ENCODE measurements around the gene CD22.

Gene CD22

DNA sequence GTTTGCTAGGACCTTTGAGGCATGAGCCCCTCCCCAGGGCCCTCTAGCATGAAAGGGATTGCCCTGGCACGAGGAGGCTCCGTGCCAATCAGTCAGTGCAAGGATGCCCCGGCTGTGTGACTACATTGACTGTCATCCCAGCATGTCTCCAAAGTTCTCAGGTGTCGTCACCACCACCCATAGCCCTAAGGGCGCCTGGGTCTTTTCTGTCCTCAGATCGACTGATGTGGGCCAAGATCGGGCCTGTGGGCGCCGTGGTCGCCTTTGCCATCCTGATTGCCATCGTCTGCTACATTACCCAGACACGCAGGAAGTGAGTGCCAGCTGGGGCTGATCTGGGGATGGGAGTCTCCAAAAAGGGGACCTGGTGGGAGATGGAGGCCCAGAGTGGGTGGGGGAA is 18.7 kb upstream of the CD22 start:
- H3K4me3 ChIP-seq (ENCODE audit: low read length, poor library complexity, severe bottlenecking): no peak overlapping the region
- TF ChIP-seq, protein P1, sequence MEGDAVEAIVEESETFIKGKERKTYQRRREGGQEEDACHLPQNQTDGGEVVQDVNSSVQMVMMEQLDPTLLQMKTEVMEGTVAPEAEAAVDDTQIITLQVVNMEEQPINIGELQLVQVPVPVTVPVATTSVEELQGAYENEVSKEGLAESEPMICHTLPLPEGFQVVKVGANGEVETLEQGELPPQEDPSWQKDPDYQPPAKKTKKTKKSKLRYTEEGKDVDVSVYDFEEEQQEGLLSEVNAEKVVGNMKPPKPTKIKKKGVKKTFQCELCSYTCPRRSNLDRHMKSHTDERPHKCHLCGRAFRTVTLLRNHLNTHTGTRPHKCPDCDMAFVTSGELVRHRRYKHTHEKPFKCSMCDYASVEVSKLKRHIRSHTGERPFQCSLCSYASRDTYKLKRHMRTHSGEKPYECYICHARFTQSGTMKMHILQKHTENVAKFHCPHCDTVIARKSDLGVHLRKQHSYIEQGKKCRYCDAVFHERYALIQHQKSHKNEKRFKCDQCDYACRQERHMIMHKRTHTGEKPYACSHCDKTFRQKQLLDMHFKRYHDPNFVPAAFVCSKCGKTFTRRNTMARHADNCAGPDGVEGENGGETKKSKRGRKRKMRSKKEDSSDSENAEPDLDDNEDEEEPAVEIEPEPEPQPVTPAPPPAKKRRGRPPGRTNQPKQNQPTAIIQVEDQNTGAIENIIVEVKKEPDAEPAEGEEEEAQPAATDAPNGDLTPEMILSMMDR (conservative IDR thresholded peaks at IDR 0.05; ENCODE audit: low read length): no peak
- no peaks in the 10 kb centered on the region for H3K36me3 ChIP-seq (ENCODE audit: insufficient read depth, low read length)
- H3F3A ChIP-seq (ENCODE audit: low read depth): no peaks in the 10 kb centered on the region
- H3K4me1 ChIP-seq (ENCODE audit: insufficient read depth, low read length, poor library complexity, severe bottlenecking): peaks cover 29% of the 10 kb centered on the region
- H3K9me2 ChIP-seq (replicated peaks; ENCODE audit: low read depth, low read length): no peaks in the 10 kb centered on the region
- H3K4me2 ChIP-seq (ENCODE audit: low read depth, low read length, poor library complexity, severe bottlenecking): no peak overlapping the region
- H3K9ac ChIP-seq (ENCODE audit: low read depth, low read length, poor library complexity, severe bottlenecking): no peak overlapping the region
- H4K20me1 ChIP-seq (ENCODE audit: insufficient read depth, low read length, poor library complexity, severe bottlenecking): no peaks in the 10 kb centered on the region
- H2AFZ ChIP-seq (ENCODE audit: low read length): no peak overlapping the region
- no peaks in the 10 kb centered on the region for H3K9me3 ChIP-seq (ENCODE audit: insufficient read depth, low read depth, low read length)
- no peaks in the 10 kb centered on the region for H3K79me2 ChIP-seq (ENCODE audit: insufficient read depth, low read length)
- no peaks in the 10 kb centered on the region for H3K27me3 ChIP-seq (ENCODE audit: insufficient read depth, low read length, poor library complexity, severe bottlenecking)

DNA sequence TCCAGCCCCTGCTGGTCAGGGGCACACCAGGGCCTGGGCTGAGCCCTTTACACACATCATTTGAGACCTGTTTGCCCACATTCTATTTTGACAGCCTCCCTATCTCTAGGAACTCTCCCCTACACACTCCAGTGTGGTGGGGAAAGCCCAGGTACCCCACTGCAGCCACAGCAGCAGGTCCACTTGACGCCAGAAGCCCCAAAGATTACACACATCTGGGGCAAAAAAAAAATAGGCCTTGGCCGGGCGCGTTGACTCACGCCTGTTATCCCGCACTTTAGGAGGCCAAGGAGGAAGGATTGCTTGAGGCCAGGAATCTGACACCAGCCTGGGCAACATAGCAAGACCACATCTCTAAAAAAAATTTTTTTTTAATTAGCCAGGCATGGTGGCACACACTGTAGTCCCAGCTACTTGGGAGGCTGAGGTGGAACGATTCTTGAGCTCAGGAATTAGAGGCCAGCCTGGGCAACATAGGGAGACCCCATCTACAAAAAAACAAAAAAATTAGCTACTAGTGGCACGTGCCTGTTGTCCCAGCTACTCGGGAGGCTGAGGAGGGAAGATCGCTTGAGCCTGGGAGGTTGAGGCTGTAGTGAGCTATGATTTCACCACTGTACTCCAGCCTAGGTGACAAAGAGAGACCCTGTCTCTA is 18.0 kb upstream of the CD22 start:
- H3K4me1 ChIP-seq (ENCODE audit: insufficient read depth, low read length, poor library complexity, severe bottlenecking): peaks cover 29% of the 10 kb centered on the region
- no peaks in the 10 kb centered on the region for H3F3A ChIP-seq (ENCODE audit: low read depth)

DNA sequence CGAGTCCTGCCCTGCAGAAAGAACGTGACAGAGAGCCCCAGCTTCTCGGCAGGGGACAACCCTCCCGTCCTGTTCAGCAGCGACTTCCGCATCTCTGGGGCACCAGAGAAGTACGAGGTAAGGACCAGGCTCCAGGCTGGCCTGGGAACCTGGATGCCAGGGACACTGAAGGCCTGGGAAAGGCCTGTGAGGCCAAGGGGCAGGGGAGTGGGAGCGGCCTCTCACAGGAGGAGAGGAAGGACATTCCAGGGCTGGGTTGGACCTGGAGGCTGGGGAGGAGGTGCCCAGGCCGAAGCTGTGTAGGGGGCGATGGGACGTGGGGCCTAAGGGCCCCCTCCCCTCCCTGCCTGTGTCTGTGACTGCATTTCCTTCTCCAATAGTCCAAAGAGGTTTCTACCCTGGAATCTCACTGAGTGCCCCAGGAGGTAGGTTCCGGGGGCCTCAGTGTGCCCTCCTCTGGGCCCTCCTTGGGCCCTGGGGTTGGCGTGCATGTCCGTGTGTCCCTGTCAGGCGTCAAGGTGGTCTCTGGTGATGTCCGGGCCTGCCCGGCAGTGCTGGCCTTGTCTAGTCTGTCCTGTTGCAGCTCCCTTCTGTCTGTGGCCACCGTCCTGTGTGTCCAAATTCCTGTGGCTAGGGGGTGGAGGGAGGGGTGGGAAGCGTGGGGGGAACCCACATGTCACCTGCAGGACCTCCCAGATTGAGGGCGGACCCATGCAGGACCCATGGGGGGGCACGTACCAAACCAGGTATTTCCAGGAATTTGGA is 16.9 kb upstream of the CD22 start:
- H4K20me1 ChIP-seq (ENCODE audit: insufficient read depth, low read length, poor library complexity, severe bottlenecking): no peaks in the 10 kb centered on the region
- H3F3A ChIP-seq (ENCODE audit: low read depth): no peaks in the 10 kb centered on the region
- H3K79me2 ChIP-seq (ENCODE audit: insufficient read depth, low read length): no peaks in the 10 kb centered on the region
- H3K9me2 ChIP-seq (replicated peaks; ENCODE audit: low read depth, low read length): no peaks in the 10 kb centered on the region
- H3K9ac ChIP-seq (ENCODE audit: low read depth, low read length, poor library complexity, severe bottlenecking): no peak overlapping the region
- no peak overlapping the region for H3K4me3 ChIP-seq (ENCODE audit: low read length, poor library complexity, severe bottlenecking)
- H3K27me3 ChIP-seq (ENCODE audit: insufficient read depth, low read length, poor library complexity, severe bottlenecking): no peaks in the 10 kb centered on the region
- H3K4me2 ChIP-seq (ENCODE audit: low read depth, low read length, poor library complexity, severe bottlenecking): no peak overlapping the region
- TF ChIP-seq, protein P1 (conservative IDR thresholded peaks at IDR 0.05; ENCODE audit: low read length): no peak
- no peak for TF ChIP-seq EZH2phosphoT487 (IDR thresholded peaks at IDR 0.05; ENCODE audit: borderline replicate concordance)
- H3K36me3 ChIP-seq (ENCODE audit: insufficient read depth, low read length): no peaks in the 10 kb centered on the region
- H3K9me3 ChIP-seq (ENCODE audit: insufficient read depth, low read depth, low read length): no peaks in the 10 kb centered on the region
- peaks cover 29% of the 10 kb centered on the region for H3K4me1 ChIP-seq (ENCODE audit: insufficient read depth, low read length, poor library complexity, severe bottlenecking)
- no peak overlapping the region for H2AFZ ChIP-seq (ENCODE audit: low read length)

More for the DNA sequence above, 18.0 kb upstream of the CD22 start:
- TF ChIP-seq EZH2phosphoT487 (IDR thresholded peaks at IDR 0.05; ENCODE audit: borderline replicate concordance): no peak
- TF ChIP-seq, protein P1 (conservative IDR thresholded peaks at IDR 0.05; ENCODE audit: low read length): no peak
- Histone ChIP-seq H3K79me2 (ENCODE audit: insufficient read depth, low read length) (no peaks in the 10 kb centered on the region), H3K9me3 (ENCODE audit: insufficient read depth, low read depth, low read length) (no peaks in the 10 kb centered on the region), H3K27me3 (ENCODE audit: insufficient read depth, low read length, poor library complexity, severe bottlenecking) (no peaks in the 10 kb centered on the region), H3K9me2 (replicated peaks; ENCODE audit: low read depth, low read length) (no peaks in the 10 kb centered on the region), H4K20me1 (ENCODE audit: insufficient read depth, low read length, poor library complexity, severe bottlenecking) (no peaks in the 10 kb centered on the region), H3K4me3 (ENCODE audit: low read length, poor library complexity, severe bottlenecking) (no peak overlapping the region), H3K9ac (ENCODE audit: low read depth, low read length, poor library complexity, severe bottlenecking) (no peak overlapping the region), H2AFZ (ENCODE audit: low read length) (no peak overlapping the region), H3K36me3 (ENCODE audit: insufficient read depth, low read length) (no peaks in the 10 kb centered on the region), H3K4me2 (ENCODE audit: low read depth, low read length, poor library complexity, severe bottlenecking) (no peak overlapping the region)
